Fibroblast of lung (primary cell): ENCODE results near the gene HP1BP3.

Source experiments
- EZH2 ChIP-seq: IDR thresholded peaks from 2 replicates; pipeline ENCODE4 v1.5.1; 2012; ENCODE audit warnings: low read length, control low read depth, mild to moderate bottlenecking; ENCODE audit errors: missing control alignments
- TF ChIP-seq, protein P1 (sequence below), 2 donors: IDR thresholded peaks in 1 of 2; conservative IDR thresholded peaks in 1 of 2; 1 replicate in 1 of 2; 2 replicates in 1 of 2; pipeline ENCODE4 v1.5.1; 2011 to 2012; ENCODE audit warnings: low read length in 2 of 2, control low read depth in 1 of 2, inconsistent platforms in 1 of 2, low read depth in 1 of 2, mild to moderate bottlenecking in 1 of 2

DNA sequence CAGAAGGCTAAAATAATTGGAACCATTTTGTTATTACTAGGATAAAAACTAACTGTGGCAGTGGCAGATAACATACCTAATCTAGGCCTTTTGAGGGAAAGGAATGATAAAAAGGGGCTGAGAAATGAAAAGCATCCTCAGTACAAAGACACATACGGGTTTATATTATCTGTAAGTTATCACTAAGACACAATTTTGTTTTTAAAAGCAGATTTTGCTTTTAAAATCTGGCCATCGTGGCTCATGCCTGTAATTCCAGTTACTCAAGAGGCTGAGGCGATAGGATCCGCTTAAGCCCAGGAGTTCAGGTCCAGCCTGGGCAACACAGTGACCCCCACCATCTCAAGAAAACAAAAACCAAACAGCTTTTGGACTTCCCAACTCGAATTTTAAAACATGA is 24.8 kb upstream of the HP1BP3 start:
- TF ChIP-seq, protein P1, sequence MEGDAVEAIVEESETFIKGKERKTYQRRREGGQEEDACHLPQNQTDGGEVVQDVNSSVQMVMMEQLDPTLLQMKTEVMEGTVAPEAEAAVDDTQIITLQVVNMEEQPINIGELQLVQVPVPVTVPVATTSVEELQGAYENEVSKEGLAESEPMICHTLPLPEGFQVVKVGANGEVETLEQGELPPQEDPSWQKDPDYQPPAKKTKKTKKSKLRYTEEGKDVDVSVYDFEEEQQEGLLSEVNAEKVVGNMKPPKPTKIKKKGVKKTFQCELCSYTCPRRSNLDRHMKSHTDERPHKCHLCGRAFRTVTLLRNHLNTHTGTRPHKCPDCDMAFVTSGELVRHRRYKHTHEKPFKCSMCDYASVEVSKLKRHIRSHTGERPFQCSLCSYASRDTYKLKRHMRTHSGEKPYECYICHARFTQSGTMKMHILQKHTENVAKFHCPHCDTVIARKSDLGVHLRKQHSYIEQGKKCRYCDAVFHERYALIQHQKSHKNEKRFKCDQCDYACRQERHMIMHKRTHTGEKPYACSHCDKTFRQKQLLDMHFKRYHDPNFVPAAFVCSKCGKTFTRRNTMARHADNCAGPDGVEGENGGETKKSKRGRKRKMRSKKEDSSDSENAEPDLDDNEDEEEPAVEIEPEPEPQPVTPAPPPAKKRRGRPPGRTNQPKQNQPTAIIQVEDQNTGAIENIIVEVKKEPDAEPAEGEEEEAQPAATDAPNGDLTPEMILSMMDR (conservative IDR thresholded peaks at IDR 0.05 in 1 of 2, IDR thresholded peaks at IDR 0.05 in 1 of 2; ENCODE audit: low read depth in 1 of 2, low read length in 2 of 2) = no peak
- TF ChIP-seq EZH2 = no peak
